Neural crest cell (in vitro differentiated cells): ENCODE data around the gene BMP7. TPM values are rescaled to one million over a fixed set of nuclear protein-coding genes. Genes with fewer than 3 reads are reported as not detected.

Experiments used
- DNase-seq: peaks from one replicate; pipeline ENCODE4 v3.0.0; 2021; ENCODE audit warnings: low read depth, mixed read lengths, low spot score
- H3K27ac Mint-ChIP-seq: one replicate; pipeline ENCODE4 v1.8.0; 2021; ENCODE audit warnings: mild to moderate bottlenecking, mixed read lengths; ENCODE audit not compliant: unreplicated experiment
- H3K27me3 Mint-ChIP-seq: 2 replicates; pipeline ENCODE4 v1.8.0; 2021; ENCODE audit warnings: low read depth, mild to moderate bottlenecking, mixed read lengths
- H3K36me3 Mint-ChIP-seq: 2 replicates; pipeline ENCODE4 v1.8.0; 2021; ENCODE audit warnings: low read depth, mild to moderate bottlenecking, mixed read lengths
- H3K4me1 Mint-ChIP-seq: 2 replicates; pipeline ENCODE4 v1.8.0; 2021; ENCODE audit warnings: mixed read lengths
- H3K4me3 Mint-ChIP-seq: one replicate; pipeline ENCODE4 v1.8.0; 2021; ENCODE audit warnings: mild to moderate bottlenecking, mixed read lengths
- H3K9me3 Mint-ChIP-seq: 2 replicates; pipeline ENCODE4 v1.8.0; 2021; ENCODE audit warnings: mixed read lengths
- CTCF ChIP-seq: fragments of 200-600 bp; sonication (generic); conservative IDR thresholded peaks from 2 replicates; pipeline ENCODE4 v1.5.0; 2021; ENCODE audit warnings: antibody characterized with exemption, mild to moderate bottlenecking
- total RNA-seq: library from RNA; stranded (reverse); gene quantifications from 2 replicates; pipeline ENCODE4 v1.2.1, GENCODE V29; 2021

BMP7 gene
- total RNA-seq, 1 donor from 2014 or later: 13.8 TPM

DNA sequence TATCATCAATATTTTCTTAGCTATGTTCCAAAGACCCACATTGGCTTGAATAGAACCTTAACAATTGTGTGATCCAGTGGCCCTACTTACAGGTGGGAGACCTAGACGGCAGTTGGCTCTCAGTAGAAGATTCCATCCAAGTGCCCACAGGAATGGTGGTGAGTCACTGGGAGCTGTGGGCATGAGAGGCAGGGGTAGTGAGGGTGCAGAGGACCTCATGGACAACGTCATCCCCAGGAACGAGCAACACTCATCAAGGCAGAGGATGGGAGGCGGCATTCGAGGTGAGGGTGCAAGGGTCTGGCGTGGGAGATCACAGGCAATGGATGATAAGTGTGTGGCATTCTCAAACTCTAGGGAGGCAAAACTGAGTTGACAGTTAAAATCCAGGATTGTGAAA lies 45.7 kb upstream of the BMP7 start:
- Mint-ChIP-seq H3K9me3 (no peaks in the 10 kb centered on the region), H3K4me1 (peaks cover 15% of the 10 kb centered on the region), H3K4me3 (no peak overlapping the region), H3K27ac (no peak overlapping the region), H3K27me3 (no peaks in the 10 kb centered on the region), H3K36me3 (no peaks in the 10 kb centered on the region)
- DNase-seq: no peak
- TF ChIP-seq CTCF: no peak

DNA sequence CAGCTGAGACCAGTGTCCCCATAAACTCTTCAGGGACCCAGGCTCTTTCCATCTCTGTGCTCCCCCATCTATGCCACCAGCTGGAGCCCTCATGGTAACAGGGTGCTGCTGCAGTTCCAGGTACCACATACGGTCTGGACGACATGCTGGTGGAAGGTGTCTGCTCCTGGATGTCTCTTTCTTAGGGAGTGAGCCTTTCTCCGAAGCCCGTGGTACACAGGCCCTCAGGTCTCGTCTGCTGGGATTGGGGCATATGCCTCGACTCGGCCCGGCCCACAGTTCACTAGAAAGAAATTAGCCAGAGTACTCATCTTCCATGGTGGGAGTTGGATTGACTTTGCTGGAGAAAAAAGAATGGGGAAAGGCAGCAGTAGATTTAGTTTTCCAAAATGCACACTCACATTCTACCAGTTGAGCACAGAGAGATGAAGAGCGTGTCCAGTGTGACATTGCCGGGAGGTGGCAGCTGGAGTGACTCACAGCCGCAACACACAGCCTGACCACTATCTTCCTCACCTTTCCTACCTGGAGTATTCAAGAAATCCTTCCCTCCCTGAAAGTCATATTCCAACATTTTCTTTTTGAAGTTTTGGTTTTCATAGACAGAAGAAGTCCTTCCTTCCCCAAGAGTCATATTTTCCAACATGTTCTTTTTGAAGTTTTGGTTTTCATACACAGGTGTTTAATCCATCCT lies 44.5 kb upstream of the BMP7 start:
- Mint-ChIP-seq H3K4me1 (peaks cover 15% of the 10 kb centered on the region), H3K36me3 (no peaks in the 10 kb centered on the region), H3K27ac (no peak overlapping the region), H3K27me3 (no peaks in the 10 kb centered on the region), H3K4me3 (no peak overlapping the region), H3K9me3 (no peaks in the 10 kb centered on the region)
- no peak for DNase-seq
- no peak for TF ChIP-seq CTCF

DNA sequence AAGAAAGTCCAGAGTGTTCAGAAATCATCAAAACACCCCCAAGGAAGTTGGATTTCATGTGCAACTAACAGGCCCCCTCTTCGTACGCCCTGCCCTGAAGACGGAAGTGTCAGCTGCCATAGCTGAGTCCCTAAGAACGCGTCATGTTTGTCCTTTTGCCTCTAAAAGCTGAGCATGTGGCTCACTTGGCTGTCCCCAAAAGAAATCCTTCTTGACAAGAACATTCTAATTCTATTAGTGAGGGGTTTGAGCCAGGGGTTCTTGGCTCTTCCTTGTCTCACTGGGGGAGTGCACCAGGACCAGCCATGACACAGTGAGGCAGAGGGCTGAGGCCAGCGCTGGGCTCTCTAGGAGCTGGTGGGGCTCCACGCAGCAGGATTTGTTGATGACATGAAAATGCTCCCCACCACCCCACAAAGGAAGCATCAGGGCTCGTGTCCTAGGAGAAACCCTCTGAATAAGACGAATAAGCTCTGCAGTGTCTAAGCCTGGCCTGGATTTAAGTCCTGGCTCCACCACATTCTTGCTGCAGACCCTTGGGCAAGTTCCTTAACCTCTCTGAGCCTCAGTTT lies 43.2 kb upstream of the BMP7 start:
- Mint-ChIP-seq H3K4me1 (peaks cover 15% of the 10 kb centered on the region), H3K9me3 (no peaks in the 10 kb centered on the region), H3K4me3 (no peak overlapping the region), H3K36me3 (no peaks in the 10 kb centered on the region), H3K27ac (no peak overlapping the region), H3K27me3 (no peaks in the 10 kb centered on the region)
- no peak for TF ChIP-seq CTCF
- no peak for DNase-seq

DNA sequence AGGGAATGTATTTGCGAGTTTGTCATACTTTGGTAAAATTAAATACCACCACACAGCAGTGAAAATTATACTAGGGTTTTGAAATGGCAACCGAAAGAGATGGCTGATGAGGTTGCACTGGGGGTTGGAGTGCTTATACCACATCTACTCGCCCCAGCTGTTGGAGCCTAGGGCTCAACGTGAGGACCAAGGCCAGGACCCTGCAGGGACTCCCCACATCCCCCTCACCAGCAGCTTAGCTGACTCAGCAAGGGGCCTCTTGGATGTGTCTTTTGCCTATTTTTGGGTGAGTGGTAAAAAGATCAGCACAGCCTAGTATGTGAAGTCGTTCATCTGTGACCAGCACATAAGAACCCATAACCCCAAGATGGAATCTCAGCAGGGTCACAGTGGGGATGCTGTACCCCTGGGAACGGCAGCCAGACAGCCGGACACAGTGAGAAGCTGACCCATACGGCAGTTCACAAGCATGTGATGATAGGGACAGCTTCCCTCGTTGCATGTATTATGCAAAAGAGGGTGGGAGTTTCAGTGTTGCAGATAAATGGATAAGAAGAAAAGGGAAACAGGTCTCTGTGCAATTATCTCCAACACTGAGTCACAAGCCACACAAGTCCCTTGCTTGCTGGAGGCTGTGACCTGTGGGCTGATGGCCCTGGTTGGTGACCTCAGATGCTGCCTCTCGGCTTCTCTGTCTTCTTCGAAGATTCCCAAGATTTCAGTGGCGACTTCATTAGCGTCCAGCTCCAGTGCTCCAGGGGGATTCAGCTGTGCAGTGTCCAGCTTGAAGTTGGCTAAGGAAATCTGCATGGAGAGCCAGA lies 42.2 kb upstream of the BMP7 start:
- Mint-ChIP-seq H3K9me3 (no peaks in the 10 kb centered on the region), H3K36me3 (no peaks in the 10 kb centered on the region), H3K4me3 (no peak overlapping the region), H3K27me3 (no peaks in the 10 kb centered on the region), H3K27ac (no peak overlapping the region), H3K4me1 (peaks cover 20% of the 10 kb centered on the region)
- no peak for DNase-seq
- TF ChIP-seq CTCF: no peak

- no peak for DNase-seq
- Mint-ChIP-seq H3K4me1 (peaks cover 20% of the 10 kb centered on the region), H3K36me3 (no peaks in the 10 kb centered on the region), H3K4me3 (no peak overlapping the region), H3K27me3 (no peaks in the 10 kb centered on the region), H3K9me3 (no peaks in the 10 kb centered on the region), H3K27ac (no peak overlapping the region)
- TF ChIP-seq CTCF: no peak
Measured at GRCh38 chr20:57306747-57307146, 40.3 kb upstream of the BMP7 start.
